Fibroblast of upper back skin (primary cell): ENCODE data around the gene CDK2AP2.

Source experiments
- DNase-seq: peaks from one replicate; pipeline ENCODE4 v3.0.0-alpha.2; 2013

The CDK2AP2 gene

DNA sequence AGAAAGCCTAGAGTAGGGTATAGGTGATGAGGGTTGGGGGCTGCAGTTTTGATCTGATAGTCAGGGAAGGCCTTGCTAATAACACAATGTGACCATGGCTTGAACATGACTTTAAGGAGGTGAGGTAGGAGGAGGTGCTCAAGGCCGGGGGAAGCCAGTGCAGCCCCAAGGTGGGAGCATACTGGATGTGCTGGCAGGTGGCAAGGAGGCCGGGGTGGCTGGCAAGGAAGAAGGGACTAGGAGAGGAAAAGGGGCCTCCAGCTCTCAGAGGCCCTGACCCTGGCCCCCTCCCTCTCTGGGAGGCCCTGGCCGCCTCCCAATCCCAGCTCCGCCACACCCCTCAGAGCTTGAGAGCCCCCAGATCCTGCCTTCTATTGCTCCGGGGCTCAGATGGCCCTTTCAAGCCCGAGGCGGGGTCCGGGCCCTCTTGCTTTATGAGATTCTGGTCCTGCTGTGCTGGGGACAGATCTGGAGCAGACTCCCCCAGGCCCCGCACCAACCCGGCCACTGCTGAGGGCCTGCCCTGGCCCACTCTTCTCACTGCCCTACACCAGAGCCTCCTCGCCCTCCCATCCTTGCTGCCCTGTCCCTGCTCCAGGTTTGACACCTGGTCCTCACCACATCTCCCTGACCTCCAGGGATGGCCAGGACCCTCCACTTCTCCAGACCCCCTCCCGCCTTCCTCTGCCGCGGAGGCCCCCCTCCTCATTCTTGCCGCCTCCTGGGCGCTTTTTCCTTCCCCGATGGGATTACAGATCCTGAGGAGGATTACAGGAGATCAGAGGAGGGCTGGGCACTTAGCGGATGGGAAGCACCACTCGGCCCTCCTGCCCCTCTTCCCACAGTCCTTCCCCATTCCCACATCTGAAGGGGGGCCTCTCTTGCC, 4.6 kb downstream of the CDK2AP2 start:
- DNase-seq, result no peak

GRCh38 chr11:67502328-67502979, 5.5 kb downstream of the CDK2AP2 start:
- no peak for DNase-seq

GRCh38 chr11:67501854-67502253, 6.1 kb downstream of the CDK2AP2 start:
- no peak for DNase-seq

- DNase-seq, result no peak
Observed at GRCh38 chr11:67500831-67501715, 6.9 kb downstream of the CDK2AP2 start.

- DNase-seq, result no peak
Observed at GRCh38 chr11:67500484-67500821, 7.5 kb downstream of the CDK2AP2 start.

DNA sequence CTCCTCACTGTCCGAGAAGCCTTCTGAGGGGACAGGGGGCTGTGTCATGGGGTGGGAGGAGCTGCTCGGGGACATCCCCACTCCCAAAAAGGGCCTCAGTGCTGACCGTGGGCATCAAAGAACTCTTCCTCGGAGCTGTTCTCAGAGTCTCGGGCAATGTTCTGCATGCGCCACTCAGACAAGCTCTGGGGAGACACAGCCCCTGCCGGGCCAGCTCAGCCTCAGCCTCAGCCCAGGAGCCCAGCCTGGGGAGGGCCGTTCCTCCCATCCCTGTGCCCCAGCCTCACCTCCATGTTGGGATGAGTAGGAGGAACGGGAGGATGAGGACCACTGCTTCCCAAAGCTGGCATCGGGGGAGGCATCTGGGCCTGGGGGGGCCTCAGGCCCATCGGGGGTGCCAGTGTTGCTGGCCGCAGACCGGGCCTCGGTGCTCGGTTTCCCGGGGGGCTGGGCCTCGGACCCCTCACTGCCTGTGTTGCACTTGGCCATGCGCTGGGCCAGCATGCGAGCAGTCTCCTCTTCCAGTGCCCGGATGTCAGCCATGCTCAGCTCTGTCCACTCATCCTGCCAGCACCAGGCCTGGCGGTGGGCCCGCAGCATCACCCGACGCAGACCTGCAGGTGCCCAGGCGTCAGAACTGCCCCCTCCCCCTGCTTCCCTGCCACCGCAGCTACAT, 8.0 kb downstream of the CDK2AP2 start:
- DNase-seq, result no peak

DNA sequence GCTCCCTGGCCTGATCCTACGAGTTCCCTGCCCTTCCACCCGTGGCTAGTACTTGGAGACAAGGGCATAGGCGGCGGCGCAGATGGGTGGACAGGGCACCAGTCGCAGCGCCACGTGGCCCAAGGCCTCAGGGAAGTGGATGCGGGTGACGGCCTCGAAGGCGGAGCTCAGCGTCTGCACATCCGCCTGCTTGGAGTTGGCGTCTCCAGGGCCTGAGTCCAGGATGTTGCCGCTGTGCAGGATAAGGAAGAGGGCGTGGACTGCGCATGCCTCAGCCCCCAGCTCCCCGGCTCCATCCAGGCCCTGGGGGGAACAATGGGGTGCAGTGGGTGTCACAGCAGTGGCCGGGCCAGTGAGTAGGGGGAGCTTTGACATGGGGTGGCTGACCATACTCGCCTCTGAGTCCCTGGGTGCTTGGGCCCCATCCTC, 9.4 kb downstream of the CDK2AP2 start:
- DNase-seq, result no peak

GRCh38 chr11:67497656-67498291, 10.2 kb downstream of the CDK2AP2 start:
- DNase-seq, result no peak

GRCh38 chr11:67496113-67496512, 11.8 kb downstream of the CDK2AP2 start:
- DNase-seq, result no peak

DNA sequence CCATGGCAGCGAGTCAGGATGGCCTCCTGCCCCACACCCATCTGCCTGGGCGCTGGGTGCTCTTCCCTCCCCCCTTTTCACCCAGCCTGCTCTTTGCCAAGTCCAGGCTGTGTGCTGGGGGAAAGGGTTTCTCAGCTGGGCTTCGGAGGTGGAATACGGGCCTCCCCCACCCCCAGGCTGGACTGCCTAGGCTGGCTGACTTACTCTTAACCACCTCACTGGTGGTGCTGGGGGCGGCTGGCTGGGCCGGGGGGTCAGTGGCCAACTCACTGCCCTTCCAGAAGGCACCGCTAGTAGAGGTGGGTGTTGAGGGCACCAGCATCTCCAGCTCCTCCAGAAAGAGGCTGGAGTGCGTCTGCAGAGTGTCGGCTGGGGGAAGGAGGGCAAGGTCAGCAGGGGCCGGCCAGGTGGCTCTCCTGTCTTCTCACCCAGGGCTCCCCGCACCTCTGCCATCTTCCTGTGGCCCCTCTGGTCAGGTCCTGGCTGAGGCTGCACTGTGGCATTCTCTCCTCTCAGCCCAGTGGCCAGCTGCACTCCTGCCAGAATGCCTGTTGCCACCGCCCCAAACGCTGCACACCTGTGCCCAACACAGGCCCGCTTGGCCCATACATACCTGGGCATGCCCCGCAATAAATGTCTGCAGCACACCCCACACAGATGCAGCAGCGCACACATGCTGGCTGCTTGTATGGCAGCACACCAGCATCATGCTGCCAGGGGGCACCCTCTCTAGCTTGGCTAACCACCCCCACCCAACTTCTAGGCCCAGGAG, 12.5 kb downstream of the CDK2AP2 start:
- no peak for DNase-seq

DNA sequence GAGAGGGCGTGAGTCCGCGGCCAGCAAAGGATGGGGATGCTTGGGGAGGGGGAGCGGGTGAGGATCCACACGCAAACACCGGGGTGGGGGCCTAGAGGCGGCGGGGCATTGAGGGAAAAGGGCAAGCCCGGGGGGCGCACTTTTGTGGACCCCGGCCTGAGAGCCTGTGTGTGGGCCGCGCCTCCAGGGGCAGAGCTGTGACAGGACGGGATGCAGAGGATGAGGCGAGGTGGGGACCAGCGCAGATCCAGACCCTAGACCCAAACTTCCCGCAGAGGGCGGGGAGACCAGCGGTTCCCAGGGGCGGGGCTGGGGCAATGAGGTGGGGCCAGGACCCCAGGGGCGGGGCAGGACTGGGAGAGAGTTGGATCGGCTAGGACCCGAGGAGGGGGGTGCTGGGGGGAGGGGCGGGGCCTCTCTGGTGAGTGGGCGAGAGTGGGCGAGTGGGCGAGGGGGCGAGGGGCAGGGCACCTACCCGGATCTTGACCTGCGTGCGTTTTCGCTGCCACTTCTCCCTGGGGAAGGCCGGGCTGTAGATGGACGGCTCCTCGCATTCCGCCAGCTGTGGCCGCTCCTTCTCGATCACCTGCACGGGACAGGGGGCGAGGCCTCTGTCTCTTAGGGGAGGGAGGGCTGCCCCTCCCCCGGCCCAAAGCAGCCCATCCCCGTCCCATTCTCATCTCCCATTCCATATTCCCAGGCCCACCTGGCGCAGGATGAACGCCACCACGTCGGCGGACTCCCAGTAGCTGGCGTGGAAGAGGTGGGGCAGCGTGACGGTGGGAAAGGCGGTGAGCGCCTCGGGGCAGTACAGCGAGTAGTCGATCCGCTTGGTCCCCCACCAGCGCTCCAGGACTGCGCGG, 13.4 kb downstream of the CDK2AP2 start:
- no peak for DNase-seq

- no peak for DNase-seq
Observed at GRCh38 chr11:67493548-67494370, 14.2 kb downstream of the CDK2AP2 start.

GRCh38 chr11:67492801-67493547, 15.0 kb downstream of the CDK2AP2 start:
- no peak for DNase-seq

GRCh38 chr11:67492069-67492727, 15.8 kb downstream of the CDK2AP2 start:
- no peak for DNase-seq

GRCh38 chr11:67491276-67492068, 16.5 kb downstream of the CDK2AP2 start:
- no peak for DNase-seq

GRCh38 chr11:67490727-67491065, 17.3 kb downstream of the CDK2AP2 start:
- no peak for DNase-seq
